Right lung (tissue), 5 donors: Measurements from ENCODE around the gene SCGB1C1. TPM values are rescaled to one million over a fixed set of nuclear protein-coding genes. Genes with fewer than 3 reads are reported as not detected.

ENCODE experiments used
- DNase-seq, 2 donors: peaks; one replicate each; pipeline ENCODE4 v3.0.0-alpha.2; 2013
- polyA plus RNA-seq, 5 donors: library from polyadenylated mRNA; unstranded; fragments of 120-200 nt; gene quantifications; one replicate each; pipeline versions ENCODE4 v1.2.1 to v1.2.3, GENCODE V29; 2013; ENCODE audit warnings: inconsistent platforms in 1 of 5, low replicate concordance in 1 of 5; ENCODE audit not compliant: insufficient read length in 5 of 5, insufficient read depth in 1 of 5

The SCGB1C1 gene
- polyA plus RNA-seq, 5 donors = not detected

- DNase-seq = no peak
Observed at GRCh38 chr11:205221-206001, 12.5 kb downstream of the SCGB1C1 start.

- no peak for DNase-seq
Observed at GRCh38 chr11:206002-206384, 13.1 kb downstream of the SCGB1C1 start.

- no peak for DNase-seq
Observed at GRCh38 chr11:206526-207207, 13.8 kb downstream of the SCGB1C1 start.

- peak; percentile 96 to 97 for DNase-seq
Observed at GRCh38 chr11:207208-207862, 14.5 kb downstream of the SCGB1C1 start, which contains the start of the genes BET1L and RIC8A. Gene BET1L, minus strand, starts transcription at chr11:207399. Its CDS starts 78 bp downstream, at chr11:207321. Gene RIC8A, plus strand, starts transcription at chr11:207708. Its CDS starts 1,147 bp downstream, at chr11:208855.

- DNase-seq = no peak
Observed at GRCh38 chr11:207863-208180, 14.9 kb downstream of the SCGB1C1 start.

GRCh38 chr11:208181-208916 is 15.5 kb downstream of the SCGB1C1 start:
- DNase-seq = peak; percentile 80 to 83

GRCh38 chr11:208917-209260 is 16.0 kb downstream of the SCGB1C1 start:
- DNase-seq = no peak

GRCh38 chr11:209275-210121 is 16.6 kb downstream of the SCGB1C1 start:
- DNase-seq = no peak

GRCh38 chr11:210122-210802 is 17.4 kb downstream of the SCGB1C1 start:
- DNase-seq = no peak

GRCh38 chr11:210803-211180 is 17.9 kb downstream of the SCGB1C1 start:
- DNase-seq = no peak

GRCh38 chr11:211295-211694 is 18.4 kb downstream of the SCGB1C1 start:
- DNase-seq = no peak

GRCh38 chr11:211741-212140 is 18.9 kb downstream of the SCGB1C1 start:
- DNase-seq = no peak

GRCh38 chr11:212150-213100 is 19.5 kb downstream of the SCGB1C1 start:
- DNase-seq = no peak

GRCh38 chr11:213111-213510 is 20.2 kb downstream of the SCGB1C1 start:
- no peak for DNase-seq

- no peak for DNase-seq
Observed at GRCh38 chr11:214083-214482, 21.2 kb downstream of the SCGB1C1 start.

GRCh38 chr11:215581-216037 is 22.7 kb downstream of the SCGB1C1 start:
- DNase-seq = no peak

- DNase-seq = no peak
Observed at GRCh38 chr11:216081-216974, 23.4 kb downstream of the SCGB1C1 start.

- DNase-seq = no peak
Observed at GRCh38 chr11:217704-218103, 24.8 kb downstream of the SCGB1C1 start.
